OCI-LY3 (cell line): Measurements from ENCODE around the gene TTYH3.
"Not testable (repeated sequence)": the region's sequence is repeated elsewhere in the genome, so short reads cannot be mapped to it uniquely, and the experiment has no call there.

Experiments used
- EZH2phosphoT487 ChIP-seq: fragments of 200-600 bp; shearing (Covaris generic); IDR thresholded peaks from 2 replicates; pipeline ENCODE4 v1.6.1; 2018; ENCODE audit warnings: antibody characterized with exemption, mixed run types, low read depth
- TF ChIP-seq, protein P1 (sequence below): fragments of 200-600, 300-600 bp; sonication (generic); IDR thresholded peaks from 2 replicates; pipeline ENCODE4 v1.5.1; 2014; ENCODE audit warnings: antibody characterized with exemption, low read length, low read depth

DNA sequence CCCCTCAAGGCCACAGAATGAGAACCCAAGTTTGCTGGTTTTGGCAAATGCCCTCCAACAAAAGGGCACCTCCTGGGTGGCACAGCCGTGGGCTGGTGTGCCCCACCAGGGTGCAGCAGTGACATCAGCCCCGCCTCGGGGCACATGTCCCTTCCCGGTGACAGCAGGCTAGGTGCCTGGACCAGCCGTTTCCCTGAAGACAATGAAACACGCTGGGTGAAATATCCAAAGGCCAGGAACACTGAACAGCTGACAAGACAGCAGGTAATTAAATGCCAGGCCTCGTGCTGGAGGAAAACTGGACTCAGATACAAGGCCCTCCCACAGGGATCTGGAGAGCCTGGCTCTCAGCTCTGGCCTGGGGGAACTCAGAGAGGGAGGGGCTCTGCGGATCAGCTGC is 44.8 kb downstream of the TTYH3 start:
- TF ChIP-seq, protein P1, sequence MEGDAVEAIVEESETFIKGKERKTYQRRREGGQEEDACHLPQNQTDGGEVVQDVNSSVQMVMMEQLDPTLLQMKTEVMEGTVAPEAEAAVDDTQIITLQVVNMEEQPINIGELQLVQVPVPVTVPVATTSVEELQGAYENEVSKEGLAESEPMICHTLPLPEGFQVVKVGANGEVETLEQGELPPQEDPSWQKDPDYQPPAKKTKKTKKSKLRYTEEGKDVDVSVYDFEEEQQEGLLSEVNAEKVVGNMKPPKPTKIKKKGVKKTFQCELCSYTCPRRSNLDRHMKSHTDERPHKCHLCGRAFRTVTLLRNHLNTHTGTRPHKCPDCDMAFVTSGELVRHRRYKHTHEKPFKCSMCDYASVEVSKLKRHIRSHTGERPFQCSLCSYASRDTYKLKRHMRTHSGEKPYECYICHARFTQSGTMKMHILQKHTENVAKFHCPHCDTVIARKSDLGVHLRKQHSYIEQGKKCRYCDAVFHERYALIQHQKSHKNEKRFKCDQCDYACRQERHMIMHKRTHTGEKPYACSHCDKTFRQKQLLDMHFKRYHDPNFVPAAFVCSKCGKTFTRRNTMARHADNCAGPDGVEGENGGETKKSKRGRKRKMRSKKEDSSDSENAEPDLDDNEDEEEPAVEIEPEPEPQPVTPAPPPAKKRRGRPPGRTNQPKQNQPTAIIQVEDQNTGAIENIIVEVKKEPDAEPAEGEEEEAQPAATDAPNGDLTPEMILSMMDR: not testable (repeated sequence)
- not testable (repeated sequence) for TF ChIP-seq EZH2phosphoT487
